ENCODE measurements around the gene CPNE5.

DNA sequence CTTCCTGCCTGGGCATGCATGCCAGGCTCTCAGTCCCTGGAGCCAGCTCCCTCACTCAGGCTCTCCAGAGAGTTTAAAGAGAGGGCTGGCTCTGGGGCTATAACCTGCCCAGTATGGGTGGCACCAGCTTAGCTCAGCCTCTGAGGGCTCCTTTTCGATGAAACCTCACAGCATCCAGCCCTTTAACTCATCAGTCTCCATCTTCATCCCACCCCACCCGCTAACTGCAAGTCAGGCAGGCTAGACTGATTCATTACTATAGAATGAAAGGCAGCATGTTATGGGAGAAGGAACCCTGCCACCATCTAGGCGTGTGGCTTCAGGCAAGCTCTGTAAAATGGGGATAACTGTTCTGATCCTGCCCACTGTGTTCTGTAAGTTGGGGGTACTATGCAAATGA lies 88.2 kb downstream of the CPNE5 start:
- TF ChIP-seq, protein P1, sequence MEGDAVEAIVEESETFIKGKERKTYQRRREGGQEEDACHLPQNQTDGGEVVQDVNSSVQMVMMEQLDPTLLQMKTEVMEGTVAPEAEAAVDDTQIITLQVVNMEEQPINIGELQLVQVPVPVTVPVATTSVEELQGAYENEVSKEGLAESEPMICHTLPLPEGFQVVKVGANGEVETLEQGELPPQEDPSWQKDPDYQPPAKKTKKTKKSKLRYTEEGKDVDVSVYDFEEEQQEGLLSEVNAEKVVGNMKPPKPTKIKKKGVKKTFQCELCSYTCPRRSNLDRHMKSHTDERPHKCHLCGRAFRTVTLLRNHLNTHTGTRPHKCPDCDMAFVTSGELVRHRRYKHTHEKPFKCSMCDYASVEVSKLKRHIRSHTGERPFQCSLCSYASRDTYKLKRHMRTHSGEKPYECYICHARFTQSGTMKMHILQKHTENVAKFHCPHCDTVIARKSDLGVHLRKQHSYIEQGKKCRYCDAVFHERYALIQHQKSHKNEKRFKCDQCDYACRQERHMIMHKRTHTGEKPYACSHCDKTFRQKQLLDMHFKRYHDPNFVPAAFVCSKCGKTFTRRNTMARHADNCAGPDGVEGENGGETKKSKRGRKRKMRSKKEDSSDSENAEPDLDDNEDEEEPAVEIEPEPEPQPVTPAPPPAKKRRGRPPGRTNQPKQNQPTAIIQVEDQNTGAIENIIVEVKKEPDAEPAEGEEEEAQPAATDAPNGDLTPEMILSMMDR (IDR thresholded peaks at IDR 0.05), result no peak
- no peak for TF ChIP-seq BHLHE40 (IDR thresholded peaks at IDR 0.05; ENCODE audit: low read depth, low read length)
- no peak for TF ChIP-seq POLR2AphosphoS2 (conservative IDR thresholded peaks at IDR 0.05; ENCODE audit: low read length)
- no peak for TF ChIP-seq RAD21 (conservative IDR thresholded peaks at IDR 0.05 in 1 of 2, IDR thresholded peaks at IDR 0.05 in 1 of 2)
- no peak for TF ChIP-seq EP300 (IDR thresholded peaks at IDR 0.05)
- TF ChIP-seq NPAS2 (CRISPR knock-in tag; IDR thresholded peaks at IDR 0.05; ENCODE audit: borderline replicate concordance), result no peak
- TF ChIP-seq, protein P2, sequence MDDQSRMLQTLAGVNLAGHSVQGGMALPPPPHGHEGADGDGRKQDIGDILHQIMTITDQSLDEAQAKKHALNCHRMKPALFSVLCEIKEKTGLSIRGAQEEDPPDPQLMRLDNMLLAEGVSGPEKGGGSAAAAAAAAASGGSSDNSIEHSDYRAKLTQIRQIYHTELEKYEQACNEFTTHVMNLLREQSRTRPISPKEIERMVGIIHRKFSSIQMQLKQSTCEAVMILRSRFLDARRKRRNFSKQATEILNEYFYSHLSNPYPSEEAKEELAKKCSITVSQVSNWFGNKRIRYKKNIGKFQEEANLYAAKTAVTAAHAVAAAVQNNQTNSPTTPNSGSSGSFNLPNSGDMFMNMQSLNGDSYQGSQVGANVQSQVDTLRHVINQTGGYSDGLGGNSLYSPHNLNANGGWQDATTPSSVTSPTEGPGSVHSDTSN (IDR thresholded peaks at IDR 0.05), result no peak
- TF ChIP-seq MAZ (IDR thresholded peaks at IDR 0.05; ENCODE audit: borderline replicate concordance, low read depth, low read length), result no peak
- no peak for TF ChIP-seq POLR2A (IDR thresholded peaks at IDR 0.05; ENCODE audit: low read length)
- no peak for TF ChIP-seq ZFP36 (IDR thresholded peaks at IDR 0.05; ENCODE audit: borderline replicate concordance, partially characterized antibody)
- TF ChIP-seq NFE2L2 (conservative IDR thresholded peaks at IDR 0.05; ENCODE audit: low read length), result no peak
- TF ChIP-seq JUN (IDR thresholded peaks at IDR 0.05), result no peak
- no peak for TF ChIP-seq SMC3 (IDR thresholded peaks at IDR 0.05)
